ENCODE measurements around the gene TTC7B.

GRCh38 chr14:90781344-90781761 lies 34.9 kb downstream of the TTC7B start:
- TF ChIP-seq CTCF (IDR thresholded peaks at IDR 0.05; ENCODE audit: borderline replicate concordance, extremely low read depth, low read length, poor library complexity, severe bottlenecking) = no peak
- no peak for TF ChIP-seq EZH2 (IDR thresholded peaks at IDR 0.05; ENCODE audit: borderline replicate concordance, low read depth, low read length, severe bottlenecking)
